ENCODE results near the gene PKP1. TPM values are rescaled to one million over a fixed set of nuclear protein-coding genes. Genes with fewer than 3 reads are reported as not detected.
A peak's percentile ranks its signal among the peaks of the same experiment; 100 is the strongest.

Gene PKP1
- total RNA-seq, 1 donor from 2014 or later, result 409 TPM

- intact Hi-C loops (cut with DNase I), result no loop called here
Observed at GRCh38 chr1:201266774-201267173, 16.5 kb upstream of the PKP1 start.

DNA sequence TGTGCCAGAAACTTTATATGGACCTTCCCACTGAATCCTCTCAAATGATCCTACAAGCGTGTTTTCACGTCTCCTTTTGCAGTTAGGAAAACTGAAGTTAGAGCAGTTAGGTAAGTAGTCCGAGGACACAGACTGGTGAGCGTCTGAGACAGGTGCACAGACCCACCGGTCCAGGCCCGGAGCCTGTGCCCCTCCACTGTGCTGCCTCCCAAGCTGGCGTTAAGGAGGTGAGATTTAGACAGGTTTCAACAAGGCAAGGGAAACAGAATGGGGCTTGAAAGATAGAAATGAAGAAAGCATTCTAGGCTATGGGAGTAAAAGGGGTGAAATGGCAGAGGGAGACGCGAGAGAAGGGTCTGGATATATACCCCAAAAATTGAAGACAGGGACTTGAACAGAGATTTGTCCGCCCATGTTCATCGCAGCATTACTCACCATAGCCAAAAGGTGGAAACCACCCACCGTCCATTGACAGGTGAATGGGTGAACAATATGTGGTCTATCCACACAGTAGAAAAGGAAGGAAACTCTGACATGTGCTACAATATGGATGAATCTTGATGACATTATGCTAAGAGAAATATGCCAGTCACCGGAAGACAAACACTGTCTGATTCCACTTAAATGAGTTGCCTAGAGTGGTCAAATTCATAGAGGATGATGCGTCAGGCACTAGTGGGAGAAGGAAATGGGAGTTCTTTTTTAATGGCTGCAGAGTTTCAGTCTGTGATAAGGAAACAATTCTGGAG lies 15.7 kb upstream of the PKP1 start:
- Histone ChIP-seq H3K36me3 (no peaks in the 10 kb centered on the region), H3K9me3 (no peaks in the 10 kb centered on the region), H3K27me3 (no peaks in the 10 kb centered on the region), H3K27ac (peak overlapping the region; percentile 40), H3K4me1 (peaks cover 8% of the 10 kb centered on the region), H3K4me3 (no peak overlapping the region)
- no peak for TF ChIP-seq POLR2AphosphoS5 (IDR thresholded peaks at IDR 0.05; ENCODE audit: insufficient read depth in 1 of 2, low read depth in 1 of 2)
- TF ChIP-seq CTCF (IDR thresholded peaks at IDR 0.05), result no peak
- no peak for TF ChIP-seq POLR2A (IDR thresholded peaks at IDR 0.05)
- peak in 1 of 2 donors; percentile 64 for DNase-seq (ENCODE audit: extremely low spot score in 2 of 2)
- intact Hi-C loops (cut with DNase I), result no loop called here

More at GRCh38 chr1:201266774-201267173, 16.5 kb upstream of the PKP1 start:
- DNase-seq (ENCODE audit: extremely low spot score in 2 of 2), result peak in 1 of 2 donors; percentile 77
- Histone ChIP-seq H3K4me3 (no peak overlapping the region), H3K27me3 (no peaks in the 10 kb centered on the region), H3K36me3 (no peaks in the 10 kb centered on the region), H3K27ac (peak overlapping the region; percentile 40), H3K9me3 (no peaks in the 10 kb centered on the region), H3K4me1 (peaks cover 8% of the 10 kb centered on the region)
- peak in 1 of 2 donors; percentile 85 for TF ChIP-seq POLR2AphosphoS5 (IDR thresholded peaks at IDR 0.05; ENCODE audit: insufficient read depth in 1 of 2, low read depth in 1 of 2)
- no peak for TF ChIP-seq POLR2A (IDR thresholded peaks at IDR 0.05)

GRCh38 chr1:201268604-201269151 lies 14.6 kb upstream of the PKP1 start:
- peak; percentile 86 to 95 for DNase-seq (ENCODE audit: extremely low spot score in 2 of 2)
- H3K27ac ChIP-seq, result peak overlapping the region; percentile 3
- H3K4me3 ChIP-seq, result no peak overlapping the region
- intact Hi-C loops (cut with DNase I), result no loop called here
- no peaks in the 10 kb centered on the region for H3K36me3 ChIP-seq
- peaks cover 8% of the 10 kb centered on the region for H3K4me1 ChIP-seq
- no peaks in the 10 kb centered on the region for H3K9me3 ChIP-seq
- no peak for TF ChIP-seq POLR2A (IDR thresholded peaks at IDR 0.05)
- TF ChIP-seq CTCF (IDR thresholded peaks at IDR 0.05), result no peak
- no peak for TF ChIP-seq POLR2AphosphoS5 (IDR thresholded peaks at IDR 0.05; ENCODE audit: insufficient read depth in 1 of 2, low read depth in 1 of 2)
- H3K27me3 ChIP-seq, result no peaks in the 10 kb centered on the region

GRCh38 chr1:201269281-201269680 lies 14.0 kb upstream of the PKP1 start:
- intact Hi-C loops (cut with DNase I), result no loop called here
- Histone ChIP-seq H3K27me3 (no peaks in the 10 kb centered on the region), H3K4me1 (peaks cover 8% of the 10 kb centered on the region), H3K4me3 (no peak overlapping the region), H3K27ac (peak overlapping the region; percentile 3), H3K36me3 (no peaks in the 10 kb centered on the region), H3K9me3 (no peaks in the 10 kb centered on the region)
- peak in 1 of 2 donors; percentile 85 for DNase-seq (ENCODE audit: extremely low spot score in 2 of 2)
- TF ChIP-seq CTCF (IDR thresholded peaks at IDR 0.05) (no peak), POLR2AphosphoS5 (IDR thresholded peaks at IDR 0.05; ENCODE audit: insufficient read depth in 1 of 2, low read depth in 1 of 2) (no peak), POLR2A (IDR thresholded peaks at IDR 0.05) (no peak)

- peak overlapping the region; percentile 3 for H3K27ac ChIP-seq
- TF ChIP-seq POLR2AphosphoS5 (IDR thresholded peaks at IDR 0.05; ENCODE audit: insufficient read depth in 1 of 2, low read depth in 1 of 2), result no peak
- no peak for TF ChIP-seq POLR2A (IDR thresholded peaks at IDR 0.05)
- TF ChIP-seq CTCF (IDR thresholded peaks at IDR 0.05), result no peak
- peaks cover 11% of the 10 kb centered on the region for H3K4me1 ChIP-seq
- no peaks in the 10 kb centered on the region for H3K9me3 ChIP-seq
- intact Hi-C loops (cut with DNase I), result no loop called here
- no peak overlapping the region for H3K4me3 ChIP-seq
- H3K36me3 ChIP-seq, result no peaks in the 10 kb centered on the region
- H3K27me3 ChIP-seq, result no peaks in the 10 kb centered on the region
- DNase-seq (ENCODE audit: extremely low spot score in 2 of 2), result no peak
Observed at GRCh38 chr1:201269900-201270410, 13.4 kb upstream of the PKP1 start.
